ENCODE measurements around the gene FAM156A. TPM values are rescaled to one million over a fixed set of nuclear protein-coding genes. Genes with fewer than 3 reads are reported as not detected.

The FAM156A gene
- total RNA-seq, 1 donor from 2014 or later: 24.1 TPM

Other genes with a start within 250 kb of the FAM156A start
- gene SSX2B, start 207.3 kb downstream of the FAM156A start, total RNA-seq: not detected in 2 replicates
- gene SPANXN5, start 161.1 kb downstream of the FAM156A start, total RNA-seq: not detected in 2 replicates
- gene XAGE5, start 147.2 kb downstream of the FAM156A start, total RNA-seq: not detected in 2 replicates
- not detected in 2 replicates for gene XAGE3, start 90.4 kb downstream of the FAM156A start, total RNA-seq
- gene FAM156B, start 61.2 kb downstream of the FAM156A start, total RNA-seq: 19.4 and 21.4 TPM in 2 replicates
- 8.1 and 8.2 TPM in 2 replicates for gene GPR173, start 90.3 kb upstream of the FAM156A start, total RNA-seq
- 30.7 and 31.5 TPM in 2 replicates for gene TSPYL2, start 123.8 kb upstream of the FAM156A start, total RNA-seq
- 5.9 and 6.8 TPM in 2 replicates for gene KANTR, start 135.6 kb upstream of the FAM156A start, total RNA-seq

All from astrocyte (in vitro differentiated cells and primary cell).